ENCODE results near the gene TRPV4. TPM values are rescaled to one million over a fixed set of nuclear protein-coding genes. Genes with fewer than 3 reads are reported as not detected.

TRPV4 gene
- total and polyA plus RNA-seq, 10 of the 15 experiments (the other 5 are each of a cell fraction or from before 2014, with no cell fraction given) = not detected

- DNase-seq (ENCODE audit: low read depth, low spot score) (no peak), FAIRE-seq (no peak), ATAC-seq (no peak)
- intact Hi-C loops (cut with micrococcal nuclease; ENCODE audit: unreplicated experiment) = no loop called here
- Histone ChIP-seq H3K27me3 (replicated peaks in 1 of 2; ENCODE audit: control insufficient read depth in 2 of 2, insufficient read depth in 2 of 2, low read length in 1 of 2) (no peaks in the 10 kb centered on the region; a peak in 1 of 4 replicates), H3K9me3 (replicated peaks; ENCODE audit: control insufficient read depth, insufficient read depth, low read length) (no peaks in the 10 kb centered on the region; the same call in 2 of the 3 replicates), H3K4me2 (ENCODE audit: control insufficient read depth, insufficient read depth) (no peak overlapping the region), H3K4me3 (no peak overlapping the region), H3K36me3 (ENCODE audit: control insufficient read depth in 2 of 2, insufficient read depth in 2 of 2, low read length in 1 of 2) (no peaks in the 10 kb centered on the region), H3K79me2 (ENCODE audit: control insufficient read depth, insufficient read depth, low read length) (no peaks in the 10 kb centered on the region), H3K9ac (ENCODE audit: control insufficient read depth, insufficient read depth, low read length) (no peak overlapping the region), H2AFZ (ENCODE audit: control insufficient read depth, low read depth, low read length) (no peak overlapping the region), H4K20me1 (ENCODE audit: control insufficient read depth, insufficient read depth) (no peaks in the 10 kb centered on the region), H3K27ac (ENCODE audit: control insufficient read depth, insufficient read depth) (no peak overlapping the region), H3K4me1 (ENCODE audit: control insufficient read depth, insufficient read depth, low read length) (no peaks in the 10 kb centered on the region)
- ChIA-PET RAD21 (ENCODE audit: unreplicated experiment) (no interaction called here), POLR2A (no interaction called here), SMC1A (ENCODE audit: uncharacterized antibody, unreplicated experiment) (no interaction called here), CTCF (interaction anchor here (0.8 to 1.1 kb wide), 3 partner anchors 22 to 61 kb away, joined by 3 read pairs; no protein-coding TSS in a partner anchor)
- in situ Hi-C loops (cut with MboI) = no loop called here
- no TSS peak for BruUV-seq (replicated peaks)
- WGBS (ENCODE audit: insufficient coverage, insufficient replicate concordance, low lambda C conversion rate, missing lambda C conversion rate) = 44% methylated on average over 9 of the region's 9 CpGs
- no peak for TF ChIP-seq POLR2AphosphoS2 (IDR thresholded peaks at IDR 0.05; ENCODE audit: low read depth, low read length)
- no peak for TF ChIP-seq JUNB (IDR thresholded peaks at IDR 0.05)
Observed at GRCh38 chr12:109782326-109782703, 50.9 kb downstream of the TRPV4 start.

- TF ChIP-seq FOXK2 (IDR thresholded peaks at IDR 0.05) = no peak
- TF ChIP-seq BMI1 (IDR thresholded peaks at IDR 0.05; ENCODE audit: borderline replicate concordance) = no peak
- TF ChIP-seq SIX5 (IDR thresholded peaks at IDR 0.05; ENCODE audit: low read depth, low read length, severe bottlenecking) = no peak
- TF ChIP-seq MTA2 (IDR thresholded peaks at IDR 0.05; ENCODE audit: low read depth) = no peak
- intact Hi-C loops (cut with micrococcal nuclease; ENCODE audit: unreplicated experiment) = no loop called here
- ChIA-PET POLR2A (no interaction called here), RAD21 (ENCODE audit: unreplicated experiment) (no interaction called here), CTCF (interaction anchor here (0.8 to 1.1 kb wide), 3 partner anchors 22 to 60 kb away, joined by 3 read pairs; no protein-coding TSS in a partner anchor), SMC1A (ENCODE audit: uncharacterized antibody, unreplicated experiment) (interaction anchor here (0.6 kb wide), 1 partner anchor 139 kb away, joined by 3 read pairs; no protein-coding TSS in a partner anchor)
- Histone ChIP-seq H3K36me3 (ENCODE audit: control insufficient read depth in 2 of 2, insufficient read depth in 2 of 2, low read length in 1 of 2) (no peaks in the 10 kb centered on the region), H4K20me1 (ENCODE audit: control insufficient read depth, insufficient read depth) (no peaks in the 10 kb centered on the region), H3K4me2 (ENCODE audit: control insufficient read depth, insufficient read depth) (no peak overlapping the region), H3K9ac (ENCODE audit: control insufficient read depth, insufficient read depth, low read length) (no peak overlapping the region), H2AFZ (ENCODE audit: control insufficient read depth, low read depth, low read length) (no peak overlapping the region), H3K79me2 (ENCODE audit: control insufficient read depth, insufficient read depth, low read length) (no peaks in the 10 kb centered on the region), H3K4me1 (ENCODE audit: control insufficient read depth, insufficient read depth, low read length) (no peaks in the 10 kb centered on the region), H3K4me3 (no peak overlapping the region), H3K27me3 (replicated peaks in 1 of 2; ENCODE audit: control insufficient read depth in 2 of 2, insufficient read depth in 2 of 2, low read length in 1 of 2) (no peaks in the 10 kb centered on the region; a peak in 1 of 4 replicates), H3K27ac (ENCODE audit: control insufficient read depth, insufficient read depth) (no peak overlapping the region), H3K9me3 (replicated peaks; ENCODE audit: control insufficient read depth, insufficient read depth, low read length) (no peaks in the 10 kb centered on the region; the same call in 2 of the 3 replicates)
- ATAC-seq (no peak), DNase-seq (ENCODE audit: low read depth, low spot score) (no peak), FAIRE-seq (no peak)
- in situ Hi-C loops (cut with MboI) = no loop called here
- WGBS (ENCODE audit: insufficient coverage, insufficient replicate concordance, low lambda C conversion rate, missing lambda C conversion rate) = 43% methylated on average over 10 of the region's 10 CpGs
- BruUV-seq (replicated peaks) = no TSS peak
Observed at GRCh38 chr12:109781668-109782325, 51.4 kb downstream of the TRPV4 start.

All from GM12878 (cell line).